ENCODE data around the gene MATN1.
"Not testable (repeated sequence)": the region's sequence is repeated elsewhere in the genome, so short reads cannot be mapped to it uniquely, and the experiment has no call there.

Gene MATN1

GRCh38 chr1:30697571-30698376 lies 25.6 kb downstream of the MATN1 start:
- no peak for DNase-seq (ENCODE audit: low read depth in 2 of 2)

- DNase-seq (ENCODE audit: low read depth in 2 of 2) = no peak
These were observed 26.6 kb downstream of the MATN1 start for GRCh38 chr1:30696831-30697230.

GRCh38 chr1:30695439-30695841 lies 27.9 kb downstream of the MATN1 start:
- no peak for DNase-seq (ENCODE audit: low read depth in 2 of 2)

- DNase-seq (ENCODE audit: low read depth in 2 of 2) = no peak
These were observed 28.9 kb downstream of the MATN1 start for GRCh38 chr1:30694280-30695175.

GRCh38 chr1:30693822-30694221 lies 29.6 kb downstream of the MATN1 start:
- DNase-seq (ENCODE audit: low read depth in 2 of 2) = no peak

GRCh38 chr1:30693366-30693765 lies 30.0 kb downstream of the MATN1 start:
- DNase-seq (ENCODE audit: low read depth in 2 of 2) = no peak

GRCh38 chr1:30692948-30693301 lies 30.5 kb downstream of the MATN1 start:
- DNase-seq (ENCODE audit: low read depth in 2 of 2) = no peak

- DNase-seq (ENCODE audit: low read depth in 2 of 2) = no peak
These were observed 31.0 kb downstream of the MATN1 start for GRCh38 chr1:30692201-30692947.

- no peak for DNase-seq (ENCODE audit: low read depth in 2 of 2)
These were observed 31.9 kb downstream of the MATN1 start for GRCh38 chr1:30691480-30691879.

GRCh38 chr1:30689901-30690645 lies 33.3 kb downstream of the MATN1 start:
- DNase-seq (ENCODE audit: low read depth in 2 of 2) = no peak

GRCh38 chr1:30688920-30689794 lies 34.2 kb downstream of the MATN1 start:
- DNase-seq (ENCODE audit: low read depth in 2 of 2) = no peak

GRCh38 chr1:30688516-30688915 lies 34.9 kb downstream of the MATN1 start:
- DNase-seq (ENCODE audit: low read depth in 2 of 2) = not testable (repeated sequence)

GRCh38 chr1:30687886-30688285 lies 35.5 kb downstream of the MATN1 start:
- DNase-seq (ENCODE audit: low read depth in 2 of 2) = no peak

GRCh38 chr1:30686236-30686935 lies 37.0 kb downstream of the MATN1 start:
- no peak for DNase-seq (ENCODE audit: low read depth in 2 of 2)

- no peak for DNase-seq (ENCODE audit: low read depth in 2 of 2)
These were observed 37.6 kb downstream of the MATN1 start for GRCh38 chr1:30685796-30686165.

- no peak for DNase-seq (ENCODE audit: low read depth in 2 of 2)
These were observed 38.2 kb downstream of the MATN1 start for GRCh38 chr1:30684881-30685795.

GRCh38 chr1:30684259-30684658 lies 39.1 kb downstream of the MATN1 start:
- DNase-seq (ENCODE audit: low read depth in 2 of 2) = no peak

GRCh38 chr1:30683699-30684098 lies 39.7 kb downstream of the MATN1 start:
- DNase-seq (ENCODE audit: low read depth in 2 of 2) = no peak

Measured in stimulated activated CD8-positive, alpha-beta memory T cell treated with anti-CD3 and anti-CD28 coated beads, Interleukin-15, amount 100 ng/mL, for 48 hours (primary cell).